GM12878 (cell line): ENCODE data around the gene PARG. TPM values are rescaled to one million over a fixed set of nuclear protein-coding genes. Genes with fewer than 3 reads are reported as not detected.
"Not testable (repeated sequence)": the region's sequence is repeated elsewhere in the genome, so short reads cannot be mapped to it uniquely, and the experiment has no call there.

Experiments
- ATAC-seq: fragments of 200-7000 bp; cut with Tn5 transposase; 3 replicates; pipeline ENCODE4 v1.9.1; 2020; ENCODE audit warnings: mild to moderate bottlenecking, moderate library complexity
- BruUV-seq: library from RNA; stranded (reverse); fragments of 400-500 nt; replicated peaks from 2 replicates; lab custom pipeline; 2021; lab: Mats Ljungman, UMichigan
- CTCF ChIA-PET: fragments of 300-600 bp; sonication (Branson Sonifier 250); formaldehyde crosslinking; extraction: SDS; loops from one replicate; lab custom pipeline; 2021; ENCODE audit warnings: inconsistent platforms; lab: Yijun Ruan, JAX
- POLR2A ChIA-PET: fragments of 350-600 bp; formaldehyde crosslinking; extraction: SDS; loops from one replicate; lab custom pipeline; 2021; ENCODE audit warnings: inconsistent platforms; lab: Charles Lee
- RAD21 ChIA-PET: fragments of 300-600 bp; sonication (Branson Sonifier 250); formaldehyde crosslinking; loops from one replicate; lab custom pipeline; 2023; ENCODE audit warnings: antibody characterized with exemption; ENCODE audit not compliant: unreplicated experiment; lab: Charles Lee
- SMC1A ChIA-PET: fragments of 300-600 bp; sonication (Branson Sonifier 250); formaldehyde crosslinking; loops from one replicate; lab custom pipeline; 2023; ENCODE audit not compliant: unreplicated experiment, uncharacterized antibody; lab: Charles Lee
- DNase-seq: peaks from one replicate; pipeline ENCODE4 v3.0.0-alpha.2; 2011; ENCODE audit warnings: low read depth, low spot score
- FAIRE-seq: peaks from 3 replicates; lab custom pipeline; 2011; peaks lifted over from hg19 to GRCh38; lab: Jason Lieb, UNC
- H2AFZ ChIP-seq: 2 replicates; pipeline ENCODE4 v1.6.0; 2011; ENCODE audit warnings: low read depth, low read length, control low read depth; ENCODE audit not compliant: control insufficient read depth
- H3K27ac ChIP-seq: 2 replicates; pipeline ENCODE4 v1.5.1; 2011; ENCODE audit warnings: control low read depth; ENCODE audit not compliant: control insufficient read depth, insufficient read depth
- H3K27me3 ChIP-seq, 2 experiments: replicated peaks in 1 of 2; 2 replicates each; pipeline versions ENCODE4 v1.6.0 to v1.6.1; 2011; ENCODE audit warnings: low read length in 1 of 2; ENCODE audit not compliant: control insufficient read depth in 2 of 2, insufficient read depth in 2 of 2
- H3K36me3 ChIP-seq, 2 experiments: 2 replicates each; pipeline ENCODE4 v1.5.1; 2011; ENCODE audit warnings: low read length in 1 of 2; ENCODE audit not compliant: control insufficient read depth in 2 of 2, insufficient read depth in 2 of 2
- H3K4me1 ChIP-seq: 2 replicates; pipeline ENCODE4 v1.6.1; 2011; ENCODE audit warnings: mild to moderate bottlenecking, low read length, moderate library complexity, mixed read lengths; ENCODE audit not compliant: control insufficient read depth, insufficient read depth
- H3K4me2 ChIP-seq: 2 replicates; pipeline ENCODE4 v1.6.0; 2011; ENCODE audit warnings: control low read depth; ENCODE audit not compliant: control insufficient read depth, insufficient read depth
- H3K4me3 ChIP-seq: fragments of 200-600 bp; sonication (generic); 2 replicates; pipeline ENCODE4 v1.5.1; 2016
- H3K79me2 ChIP-seq: 2 replicates; pipeline ENCODE4 v1.6.0; 2011; ENCODE audit warnings: low read length; ENCODE audit not compliant: control insufficient read depth, insufficient read depth
- H3K9ac ChIP-seq: 2 replicates; pipeline ENCODE4 v1.8.0; 2011; ENCODE audit warnings: low read length, control low read depth, mixed read lengths; ENCODE audit not compliant: control insufficient read depth, insufficient read depth
- H3K9me3 ChIP-seq: replicated peaks from 3 replicates; pipeline ENCODE4 v1.5.1; 2011; ENCODE audit warnings: mild to moderate bottlenecking, low read length; ENCODE audit not compliant: control insufficient read depth, insufficient read depth
- H4K20me1 ChIP-seq: 2 replicates; pipeline ENCODE4 v1.6.0; 2011; ENCODE audit not compliant: control insufficient read depth, insufficient read depth
- ASH2L ChIP-seq: fragments of 300-600, 200-600 bp; sonication (generic); IDR thresholded peaks from 2 replicates; pipeline ENCODE4 v1.6.1; 2017; ENCODE audit warnings: low read depth, mild to moderate bottlenecking, borderline replicate concordance
- E2F4 ChIP-seq: IDR thresholded peaks from 2 replicates; pipeline ENCODE4 v1.6.1; 2012; ENCODE audit warnings: low read depth, low read length, improper control_type of control experiment
- MEF2B ChIP-seq: fragments of 450-650 bp; IDR thresholded peaks from 2 replicates; pipeline ENCODE4 v1.6.1; 2018; ENCODE audit warnings: mild to moderate bottlenecking, moderate library complexity; ENCODE audit not compliant: partially characterized antibody, poor library complexity, severe bottlenecking
- NBN ChIP-seq: fragments of 450-650 bp; IDR thresholded peaks from 2 replicates; pipeline ENCODE4 v1.6.1; 2016
- POLR2A ChIP-seq: IDR thresholded peaks from 2 replicates; pipeline ENCODE4 v1.6.1; 2011; ENCODE audit warnings: low read depth, mild to moderate bottlenecking, low read length
- RBBP5 ChIP-seq: fragments of 200-600 bp; sonication (generic); conservative IDR thresholded peaks from 2 replicates; pipeline ENCODE4 v1.6.1; 2016
- RUNX3 ChIP-seq: IDR thresholded peaks from 2 replicates; pipeline ENCODE4 v1.6.1; 2012; ENCODE audit warnings: low read length, inconsistent platforms
- TBL1XR1 ChIP-seq: IDR thresholded peaks from 2 replicates; pipeline ENCODE4 v1.6.1; 2012; ENCODE audit warnings: low read depth, low read length, improper control_type of control experiment
- ZBED1 ChIP-seq: IDR thresholded peaks from 2 replicates; pipeline ENCODE4 v1.6.1; 2016; ENCODE audit warnings: borderline replicate concordance
- ZNF384 ChIP-seq: IDR thresholded peaks from 2 replicates; pipeline ENCODE4 v1.6.1; 2012; ENCODE audit warnings: low read depth, mild to moderate bottlenecking, low read length, improper control_type of control experiment, borderline replicate concordance
- WGBS: methylation state at CpG from one replicate; pipeline ENCODE4 v1.1.6; 2016; ENCODE audit warnings: low lambda C conversion rate; ENCODE audit not compliant: insufficient replicate concordance, insufficient coverage; ENCODE audit errors: missing lambda C conversion rate; 5-methylcytosine and 5-hydroxymethylcytosine counted together
- in situ Hi-C: fragments of 300-500 bp; cut with MboI; formaldehyde crosslinking; loops from 9 replicates; pipeline ENCODE4 v1.14.3; 2018; ENCODE audit warnings: mixed read lengths
- intact Hi-C: fragments of 100-400 bp; cut with micrococcal nuclease; formaldehyde crosslinking; loops from one replicate; pipeline ENCODE4 v1.14.2; 2022; ENCODE audit not compliant: unreplicated experiment
- polyA plus RNA-seq, 11 experiments: library from polyadenylated mRNA; depleted of rRNA in 4 of 11; unstranded in 6 of 11; stranded (reverse) in 5 of 11; fragments of >200 nt; fragmentation: Nextera tagmentation in 4 of 11; fragmentation: Illumina TruSeq in 1 of 11; extraction: Ambion mirVana in 4 of 11; extraction: Trizol in 1 of 11; gene quantifications; 1 replicate in 1 of 11; 2 replicates in 10 of 11; pipeline versions ENCODE4 v1.2.1 to v1.2.3, GENCODE V29; 2011 to 2016; ENCODE audit warnings: inconsistent platforms in 2 of 11, missing spikeins in 2 of 11, low read depth in 1 of 11
- total RNA-seq, 4 experiments: library from RNA; depleted of rRNA in 3 of 4; stranded (reverse); fragments of >200 nt in 3 of 4; fragmentation: Illumina TruSeq in 1 of 4; extraction: Trizol in 1 of 4; gene quantifications; 2 replicates each; pipeline versions ENCODE4 v1.2.1 to v1.2.3, GENCODE V29; 2013 to 2021

The PARG gene
- total and polyA plus RNA-seq, 10 of the 15 experiments (the other 5 are each of a cell fraction or from before 2014, with no cell fraction given), result 4.8 to 35.4 (median 21.9) TPM

- ATAC-seq, H3K4me1 ChIP-seq, H3K27me3 ChIP-seq, H4K20me1 ChIP-seq, H3K9me3 ChIP-seq, intact Hi-C loops, H3K9ac ChIP-seq, H2AFZ ChIP-seq, DNase-seq, H3K4me3 ChIP-seq, FAIRE-seq, POLR2A ChIA-PET, in situ Hi-C loops, RAD21 ChIA-PET, SMC1A ChIA-PET, H3K36me3 ChIP-seq, H3K4me2 ChIP-seq, BruUV-seq, H3K27ac ChIP-seq, H3K79me2 ChIP-seq: not testable (repeated sequence)
- CTCF ChIA-PET, result interaction anchor here (1.2 to 1.3 kb wide), 3 partner anchors 11 to 452 kb away, joined by 3 to 4 read pairs (median 3); no protein-coding TSS in a partner anchor
- WGBS, result 45% methylated on average over 11 of the region's 11 CpGs
Measured at GRCh38 chr10:49771046-49771445, 170.8 kb downstream of the PARG start.

GRCh38 chr10:49769692-49770091 lies 172.1 kb downstream of the PARG start:
- intact Hi-C loops, result no loop called here
- FAIRE-seq (no peak), ATAC-seq (no peak), DNase-seq (no peak)
- 53% methylated on average over 3 of the region's 8 CpGs for WGBS
- ChIA-PET CTCF (no interaction called here), POLR2A (no interaction called here), SMC1A (no interaction called here), RAD21 (no interaction called here)
- Histone ChIP-seq H3K4me2 (no peak overlapping the region), H2AFZ (no peak overlapping the region), H4K20me1 (no peaks in the 10 kb centered on the region), H3K27ac (no peak overlapping the region), H3K36me3 (no peaks in the 10 kb centered on the region), H3K9me3 (no peaks in the 10 kb centered on the region), H3K27me3 (peaks cover 0 to 2% of the 10 kb centered on the region in 2 experiments; a peak in 1 of 4 replicates), H3K79me2 (no peaks in the 10 kb centered on the region), H3K9ac (no peak overlapping the region), H3K4me1 (no peaks in the 10 kb centered on the region), H3K4me3 (no peak overlapping the region)
- BruUV-seq, result no TSS peak
- TF ChIP-seq POLR2A (no peak), MEF2B (no peak), NBN (no peak), ZBED1 (no peak), RBBP5 (no peak), TBL1XR1 (no peak), ZNF384 (no peak), ASH2L (no peak), RUNX3 (no peak), E2F4 (no peak)
- in situ Hi-C loops, result no loop called here
